Subcutaneous adipose tissue (tissue), 4 donors: ENCODE results near the gene CDH23. TPM values are rescaled to one million over a fixed set of nuclear protein-coding genes. Genes with fewer than 3 reads are reported as not detected.

ENCODE experiments used
- total RNA-seq, 4 donors: library from RNA; depleted of rRNA; stranded (reverse); fragments of >200 nt; gene quantifications; one replicate each; pipeline ENCODE4 v1.1.0, GENCODE V29; 2016
- TF ChIP-seq, protein P1 (sequence below): fragments of 450-650 bp; IDR thresholded peaks from one replicate; pipeline ENCODE4 v1.5.1; 2016; ENCODE audit warnings: low read depth, mild to moderate bottlenecking, control low read depth, antibody characterized with exemption, moderate library complexity

CDH23 gene
- total RNA-seq, 4 donors from 2014 or later: 14.3 to 74.8 (median 24.1) TPM

DNA sequence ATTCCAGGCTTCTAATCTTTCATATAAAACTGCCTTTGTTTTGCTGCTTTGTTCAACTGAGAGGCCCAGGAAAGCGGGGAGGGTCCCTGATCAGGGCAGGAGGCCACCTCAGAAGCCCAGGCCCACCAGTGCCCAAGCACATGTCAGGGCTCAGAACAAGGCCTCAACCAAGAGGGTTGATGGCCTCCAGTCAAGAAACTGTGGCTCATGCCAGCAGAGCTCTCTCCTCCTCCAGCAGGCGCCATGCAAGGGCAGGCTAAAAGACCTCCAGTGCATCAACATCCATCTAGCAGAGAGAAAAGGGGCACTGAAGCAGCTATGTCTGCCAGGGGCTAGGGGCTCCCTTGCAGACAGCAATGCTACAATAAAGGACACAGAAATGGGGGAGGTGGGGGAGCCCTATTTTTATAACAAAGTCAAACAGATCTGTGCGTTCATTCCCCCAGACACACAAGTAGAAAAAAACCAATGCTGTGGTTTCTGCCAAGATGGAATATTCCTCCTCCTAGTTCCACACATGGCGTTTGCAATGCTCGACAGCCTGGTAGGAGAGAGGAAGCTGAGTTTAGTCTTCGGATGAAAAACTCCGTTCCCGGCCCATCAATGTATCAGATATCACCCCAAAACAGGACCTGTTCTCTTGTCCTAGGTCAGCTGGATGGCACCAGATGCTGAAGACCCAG, 420.4 kb downstream of the CDH23 start:
- TF ChIP-seq, protein P1, sequence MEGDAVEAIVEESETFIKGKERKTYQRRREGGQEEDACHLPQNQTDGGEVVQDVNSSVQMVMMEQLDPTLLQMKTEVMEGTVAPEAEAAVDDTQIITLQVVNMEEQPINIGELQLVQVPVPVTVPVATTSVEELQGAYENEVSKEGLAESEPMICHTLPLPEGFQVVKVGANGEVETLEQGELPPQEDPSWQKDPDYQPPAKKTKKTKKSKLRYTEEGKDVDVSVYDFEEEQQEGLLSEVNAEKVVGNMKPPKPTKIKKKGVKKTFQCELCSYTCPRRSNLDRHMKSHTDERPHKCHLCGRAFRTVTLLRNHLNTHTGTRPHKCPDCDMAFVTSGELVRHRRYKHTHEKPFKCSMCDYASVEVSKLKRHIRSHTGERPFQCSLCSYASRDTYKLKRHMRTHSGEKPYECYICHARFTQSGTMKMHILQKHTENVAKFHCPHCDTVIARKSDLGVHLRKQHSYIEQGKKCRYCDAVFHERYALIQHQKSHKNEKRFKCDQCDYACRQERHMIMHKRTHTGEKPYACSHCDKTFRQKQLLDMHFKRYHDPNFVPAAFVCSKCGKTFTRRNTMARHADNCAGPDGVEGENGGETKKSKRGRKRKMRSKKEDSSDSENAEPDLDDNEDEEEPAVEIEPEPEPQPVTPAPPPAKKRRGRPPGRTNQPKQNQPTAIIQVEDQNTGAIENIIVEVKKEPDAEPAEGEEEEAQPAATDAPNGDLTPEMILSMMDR: no peak

DNA sequence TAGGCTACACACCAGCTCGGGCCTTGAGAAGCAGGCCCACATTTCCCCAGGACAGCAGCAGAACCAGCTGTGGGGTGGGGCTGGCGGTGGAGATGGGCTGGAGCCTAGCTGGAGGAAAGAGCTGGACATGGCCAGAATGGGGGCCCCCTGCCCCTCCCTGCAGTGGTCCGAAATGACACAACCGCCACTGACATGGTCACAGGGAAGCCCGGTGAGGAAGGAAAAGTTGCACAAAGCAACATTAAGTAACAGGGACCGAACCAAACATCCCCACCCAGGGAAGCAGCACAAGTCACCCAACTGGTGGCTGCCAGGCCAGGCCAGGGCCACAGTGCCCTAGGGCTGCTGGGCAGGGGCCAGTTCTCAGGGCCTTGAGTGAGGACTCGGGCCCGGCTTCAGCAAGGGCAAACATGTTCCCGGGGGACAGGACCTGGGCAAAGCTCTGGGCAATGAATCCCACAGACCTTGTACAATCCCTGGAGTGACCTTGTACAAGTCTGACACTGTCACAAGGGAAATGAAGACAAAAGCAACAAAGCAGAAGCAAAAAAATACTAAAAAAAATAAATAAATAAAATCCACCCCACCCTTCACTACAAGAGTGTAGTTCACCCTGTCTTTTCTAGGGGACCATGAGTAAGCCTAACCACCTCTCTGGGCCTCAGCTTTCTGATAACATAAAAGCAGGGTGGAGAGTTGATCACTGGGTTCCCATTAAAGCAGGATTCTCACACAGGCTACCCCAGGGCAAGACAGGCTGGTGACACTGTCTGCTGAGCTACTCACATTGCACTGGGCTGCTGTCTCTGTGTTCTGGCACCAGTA, 421.3 kb downstream of the CDH23 start:
- TF ChIP-seq, protein P1: no peak

DNA sequence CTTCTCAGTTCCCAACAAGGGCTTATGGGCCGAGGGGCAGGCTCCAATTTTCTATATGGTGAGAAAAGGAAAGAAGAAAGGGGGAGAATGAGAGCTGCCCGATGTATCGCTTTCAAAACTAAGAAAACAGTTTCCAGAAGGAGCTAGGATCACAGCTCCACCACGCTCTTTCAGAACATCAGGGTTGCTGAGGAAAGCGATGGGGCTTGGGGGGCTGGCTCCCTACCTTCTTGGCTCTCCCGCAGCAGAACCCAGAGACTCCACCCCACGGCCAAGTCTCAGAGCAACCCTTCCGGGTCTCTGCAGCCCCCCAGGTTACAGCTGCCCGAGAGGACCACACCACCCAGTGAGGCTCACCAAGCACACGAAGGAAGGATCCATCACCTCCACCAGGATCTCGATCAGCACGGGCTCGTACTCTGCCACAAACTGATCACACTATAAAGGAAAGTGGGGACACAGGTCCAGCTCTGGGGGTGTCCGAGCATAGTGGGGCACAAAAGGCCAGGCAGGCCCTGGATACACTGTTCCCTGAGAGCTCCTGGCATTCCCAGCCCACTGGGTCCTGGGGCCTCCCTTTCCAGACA, 422.0 kb downstream of the CDH23 start:
- TF ChIP-seq, protein P1: no peak

DNA sequence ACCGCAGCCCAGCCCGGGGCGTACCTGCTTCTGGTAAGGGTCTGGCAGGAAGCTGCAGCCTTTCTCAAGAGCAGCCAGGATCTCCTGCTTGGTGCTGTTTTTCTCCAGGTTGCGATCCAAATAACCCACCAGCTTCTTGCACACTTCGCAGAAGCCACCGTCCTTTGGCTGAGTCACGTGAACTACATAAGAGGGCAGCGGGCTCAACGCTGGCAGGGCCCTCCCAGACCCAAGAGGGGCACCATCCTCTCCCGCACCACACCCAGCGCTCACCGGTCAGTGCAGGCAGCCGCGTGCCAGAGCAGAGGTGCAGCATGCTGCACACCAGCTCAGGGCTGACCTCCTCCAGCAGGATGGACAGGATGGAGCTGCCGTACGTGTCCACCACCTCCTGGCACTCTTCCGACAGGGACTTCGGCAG, 422.7 kb downstream of the CDH23 start:
- TF ChIP-seq, protein P1: no peak

DNA sequence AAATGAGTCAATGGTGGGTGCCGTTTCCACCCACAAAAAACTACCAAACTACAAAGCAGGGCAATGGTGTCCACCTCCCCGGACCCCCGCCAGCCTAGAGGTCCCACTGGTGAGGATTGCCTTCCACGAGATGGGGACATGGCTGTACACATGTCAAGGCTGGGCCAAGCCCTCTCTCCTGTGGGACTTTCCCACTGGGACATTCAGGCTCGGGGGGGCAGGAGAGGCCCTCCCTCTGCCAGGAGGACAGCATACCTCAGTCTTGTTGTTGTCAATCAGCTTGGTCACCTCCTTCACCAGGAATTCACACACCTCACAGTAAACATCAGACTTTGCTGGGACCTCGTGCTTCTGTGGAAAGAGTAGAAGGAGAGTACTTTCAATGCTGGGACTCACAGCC, 423.3 kb downstream of the CDH23 start:
- TF ChIP-seq, protein P1: no peak

DNA sequence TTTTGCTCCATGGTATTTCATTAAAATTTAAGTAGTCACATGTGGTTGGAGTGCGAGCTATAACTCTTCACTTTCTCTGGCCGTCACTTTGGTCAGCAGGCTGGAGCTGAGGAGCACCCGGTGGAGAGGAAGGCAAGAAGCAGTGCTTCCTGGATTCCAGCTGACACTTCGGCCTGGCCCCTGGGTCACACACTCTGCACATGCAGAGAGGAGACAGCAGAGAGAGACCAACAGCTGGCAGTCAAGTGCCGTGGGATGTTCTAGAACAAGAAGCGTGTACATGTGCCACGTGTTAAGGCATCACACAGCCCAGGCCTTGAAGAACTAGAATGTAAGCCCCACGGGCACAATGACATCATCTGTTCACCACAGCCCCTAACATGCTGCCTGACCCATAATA, 424.2 kb downstream of the CDH23 start:
- TF ChIP-seq, protein P1: no peak
